Activated T-cell treated with anti-CD3 and anti-CD28 coated beads, Interleukin-2, amount 50 U/mL, for 24 hours (primary cell): ENCODE results near the gene PIEZO2.

Experiments used
- DNase-seq: peaks from one replicate; pipeline ENCODE4 v3.0.0-alpha.2; 2020
- H3K27ac Mint-ChIP-seq: 2 replicates; pipeline ENCODE4 v1.8.0; 2020; ENCODE audit warnings: mild to moderate bottlenecking, mixed read lengths
- H3K27me3 Mint-ChIP-seq: 2 replicates; pipeline ENCODE4 v1.8.0; 2020; ENCODE audit warnings: mixed read lengths
- H3K36me3 Mint-ChIP-seq: 2 replicates; pipeline ENCODE4 v1.8.0; 2020; ENCODE audit warnings: low read depth, mixed read lengths
- H3K4me1 Mint-ChIP-seq: 2 replicates; pipeline ENCODE4 v1.8.0; 2020; ENCODE audit warnings: low read depth, mixed read lengths
- H3K4me3 Mint-ChIP-seq: 2 replicates; pipeline ENCODE4 v1.8.0; 2020; ENCODE audit warnings: mild to moderate bottlenecking, moderate library complexity, mixed read lengths
- H3K9me3 Mint-ChIP-seq: 2 replicates; pipeline ENCODE4 v1.8.0; 2020; ENCODE audit warnings: mixed read lengths

The PIEZO2 gene

GRCh38 chr18:10899481-10899880, 249.9 kb downstream of the PIEZO2 start:
- no peak for DNase-seq
- Mint-ChIP-seq H3K36me3 (no peaks in the 10 kb centered on the region), H3K27me3 (no peaks in the 10 kb centered on the region), H3K9me3 (no peaks in the 10 kb centered on the region), H3K4me1 (no peaks in the 10 kb centered on the region), H3K4me3 (no peak overlapping the region), H3K27ac (no peak overlapping the region)

- DNase-seq, result no peak
- no peak overlapping the region for H3K27ac Mint-ChIP-seq
- H3K36me3 Mint-ChIP-seq, result no peaks in the 10 kb centered on the region
- H3K4me1 Mint-ChIP-seq, result peaks cover 1% of the 10 kb centered on the region
- no peaks in the 10 kb centered on the region for H3K9me3 Mint-ChIP-seq
- no peak overlapping the region for H3K4me3 Mint-ChIP-seq
- H3K27me3 Mint-ChIP-seq, result peaks cover 2% of the 10 kb centered on the region
These were observed 250.9 kb downstream of the PIEZO2 start for GRCh38 chr18:10898417-10898974.

GRCh38 chr18:10896851-10897250, 252.5 kb downstream of the PIEZO2 start:
- no peak for DNase-seq

GRCh38 chr18:10895976-10896375, 253.4 kb downstream of the PIEZO2 start:
- H3K36me3 Mint-ChIP-seq, result no peaks in the 10 kb centered on the region
- peaks cover 2% of the 10 kb centered on the region for H3K27me3 Mint-ChIP-seq
- DNase-seq, result no peak
- no peak overlapping the region for H3K27ac Mint-ChIP-seq
- no peaks in the 10 kb centered on the region for H3K9me3 Mint-ChIP-seq
- no peak overlapping the region for H3K4me3 Mint-ChIP-seq
- peaks cover 1% of the 10 kb centered on the region for H3K4me1 Mint-ChIP-seq

More at GRCh38 chr18:10896851-10897250, 252.5 kb downstream of the PIEZO2 start:
- Mint-ChIP-seq H3K4me1 (peaks cover 1% of the 10 kb centered on the region), H3K9me3 (no peaks in the 10 kb centered on the region), H3K27me3 (peaks cover 2% of the 10 kb centered on the region), H3K4me3 (no peak overlapping the region), H3K27ac (no peak overlapping the region), H3K36me3 (no peaks in the 10 kb centered on the region)

GRCh38 chr18:10894501-10894900, 254.9 kb downstream of the PIEZO2 start:
- H3K9me3 Mint-ChIP-seq, result no peaks in the 10 kb centered on the region
- H3K4me1 Mint-ChIP-seq, result peaks cover 1% of the 10 kb centered on the region
- no peak overlapping the region for H3K4me3 Mint-ChIP-seq

GRCh38 chr18:10893761-10894160, 255.6 kb downstream of the PIEZO2 start:
- H3K36me3 Mint-ChIP-seq, result no peaks in the 10 kb centered on the region
- no peak overlapping the region for H3K4me3 Mint-ChIP-seq
- H3K27ac Mint-ChIP-seq, result no peak overlapping the region
- peaks cover 7% of the 10 kb centered on the region for H3K27me3 Mint-ChIP-seq
- no peak for DNase-seq
- peaks cover 1% of the 10 kb centered on the region for H3K4me1 Mint-ChIP-seq
- H3K9me3 Mint-ChIP-seq, result no peaks in the 10 kb centered on the region

More at GRCh38 chr18:10894501-10894900, 254.9 kb downstream of the PIEZO2 start:
- Mint-ChIP-seq H3K27ac (no peak overlapping the region), H3K36me3 (no peaks in the 10 kb centered on the region), H3K27me3 (peaks cover 2% of the 10 kb centered on the region)
- DNase-seq, result no peak

GRCh38 chr18:10893196-10893595, 256.2 kb downstream of the PIEZO2 start:
- Mint-ChIP-seq H3K4me3 (no peak overlapping the region), H3K27me3 (peaks cover 9% of the 10 kb centered on the region), H3K27ac (no peak overlapping the region), H3K4me1 (peaks cover 1% of the 10 kb centered on the region), H3K36me3 (no peaks in the 10 kb centered on the region), H3K9me3 (no peaks in the 10 kb centered on the region)
- no peak for DNase-seq

- no peaks in the 10 kb centered on the region for H3K9me3 Mint-ChIP-seq
- H3K27ac Mint-ChIP-seq, result no peak overlapping the region
- no peak overlapping the region for H3K4me3 Mint-ChIP-seq
- peaks cover 1% of the 10 kb centered on the region for H3K4me1 Mint-ChIP-seq
- no peak for DNase-seq
- H3K36me3 Mint-ChIP-seq, result no peaks in the 10 kb centered on the region
- peaks cover 9% of the 10 kb centered on the region for H3K27me3 Mint-ChIP-seq
These were observed 256.6 kb downstream of the PIEZO2 start for GRCh38 chr18:10892786-10893185.

GRCh38 chr18:10890022-10890421, 259.3 kb downstream of the PIEZO2 start:
- DNase-seq, result no peak
- Mint-ChIP-seq H3K27ac (no peak overlapping the region), H3K4me3 (no peak overlapping the region), H3K27me3 (peaks cover 12% of the 10 kb centered on the region), H3K9me3 (no peaks in the 10 kb centered on the region), H3K4me1 (peaks cover 1% of the 10 kb centered on the region), H3K36me3 (no peaks in the 10 kb centered on the region)

- H3K4me1 Mint-ChIP-seq, result no peaks in the 10 kb centered on the region
- DNase-seq, result no peak
- H3K4me3 Mint-ChIP-seq, result no peak overlapping the region
- no peaks in the 10 kb centered on the region for H3K9me3 Mint-ChIP-seq
- no peak overlapping the region for H3K27ac Mint-ChIP-seq
- no peaks in the 10 kb centered on the region for H3K36me3 Mint-ChIP-seq
- H3K27me3 Mint-ChIP-seq, result no peaks in the 10 kb centered on the region
These were observed 270.7 kb downstream of the PIEZO2 start for GRCh38 chr18:10878703-10879102.

- Mint-ChIP-seq H3K27me3 (no peaks in the 10 kb centered on the region), H3K27ac (no peak overlapping the region), H3K9me3 (no peaks in the 10 kb centered on the region), H3K36me3 (no peaks in the 10 kb centered on the region), H3K4me3 (no peak overlapping the region), H3K4me1 (no peaks in the 10 kb centered on the region)
- DNase-seq, result no peak
These were observed 271.4 kb downstream of the PIEZO2 start for GRCh38 chr18:10877987-10878386.

- Mint-ChIP-seq H3K27ac (no peak overlapping the region), H3K4me3 (no peak overlapping the region), H3K27me3 (no peaks in the 10 kb centered on the region), H3K36me3 (no peaks in the 10 kb centered on the region), H3K9me3 (no peaks in the 10 kb centered on the region), H3K4me1 (no peaks in the 10 kb centered on the region)
- no peak for DNase-seq
These were observed 273.6 kb downstream of the PIEZO2 start for GRCh38 chr18:10875811-10876210.

GRCh38 chr18:10872304-10872703, 277.1 kb downstream of the PIEZO2 start:
- no peak overlapping the region for H3K27ac Mint-ChIP-seq
- no peak for DNase-seq
- no peaks in the 10 kb centered on the region for H3K36me3 Mint-ChIP-seq
- no peaks in the 10 kb centered on the region for H3K9me3 Mint-ChIP-seq
- no peak overlapping the region for H3K4me3 Mint-ChIP-seq
- peaks cover 3% of the 10 kb centered on the region for H3K27me3 Mint-ChIP-seq
- H3K4me1 Mint-ChIP-seq, result no peaks in the 10 kb centered on the region

- Mint-ChIP-seq H3K27ac (no peak overlapping the region), H3K36me3 (no peaks in the 10 kb centered on the region), H3K27me3 (peaks cover 3% of the 10 kb centered on the region), H3K9me3 (peaks cover 6% of the 10 kb centered on the region), H3K4me3 (no peak overlapping the region), H3K4me1 (no peaks in the 10 kb centered on the region)
- DNase-seq, result no peak
These were observed 284.6 kb downstream of the PIEZO2 start for GRCh38 chr18:10864722-10865121.

- no peak overlapping the region for H3K27ac Mint-ChIP-seq
- H3K36me3 Mint-ChIP-seq, result no peaks in the 10 kb centered on the region
- H3K27me3 Mint-ChIP-seq, result no peaks in the 10 kb centered on the region
- no peak for DNase-seq
- no peaks in the 10 kb centered on the region for H3K4me1 Mint-ChIP-seq
- H3K9me3 Mint-ChIP-seq, result peaks cover 6% of the 10 kb centered on the region
- no peak overlapping the region for H3K4me3 Mint-ChIP-seq
These were observed 286.3 kb downstream of the PIEZO2 start for GRCh38 chr18:10863026-10863425.

GRCh38 chr18:10860928-10861327, 288.4 kb downstream of the PIEZO2 start:
- Mint-ChIP-seq H3K4me1 (no peaks in the 10 kb centered on the region), H3K27ac (no peak overlapping the region), H3K36me3 (no peaks in the 10 kb centered on the region), H3K9me3 (peaks cover 6% of the 10 kb centered on the region), H3K4me3 (no peak overlapping the region), H3K27me3 (no peaks in the 10 kb centered on the region)
- DNase-seq, result no peak
